Renal pelvis (tissue), 4 donors: ENCODE measurements around the gene KLHL14. TPM values are rescaled to one million over a fixed set of nuclear protein-coding genes. Genes with fewer than 3 reads are reported as not detected.

Experiments used
- DNase-seq: peaks from one replicate; pipeline ENCODE4 v3.0.0-alpha.2; 2013
- polyA plus RNA-seq, 3 donors: library from polyadenylated mRNA; unstranded; fragments of 120-200 nt; gene quantifications; one replicate each; pipeline ENCODE4 v1.2.1, GENCODE V29; 2013; ENCODE audit not compliant: insufficient read length in 3 of 3

Gene KLHL14
- polyA plus RNA-seq, 3 donors: 27.4 to 30.4 (median 29.1) TPM

GRCh38 chr18:32771871-32772580, 797 bp downstream of the KLHL14 start:
- DNase-seq: peak; percentile 57

GRCh38 chr18:32771169-32771751, 1.6 kb downstream of the KLHL14 start:
- peak; percentile 30 for DNase-seq

- DNase-seq: no peak
Measured at GRCh38 chr18:32770666-32771168, 2.1 kb downstream of the KLHL14 start.

GRCh38 chr18:32770054-32770665, 2.7 kb downstream of the KLHL14 start:
- DNase-seq: peak; percentile 16

- peak; percentile 46 for DNase-seq
Measured at GRCh38 chr18:32769586-32770053, 3.2 kb downstream of the KLHL14 start.

GRCh38 chr18:32769071-32769585, 3.7 kb downstream of the KLHL14 start:
- peak; percentile 24 for DNase-seq

- DNase-seq: peak; percentile 51
Measured at GRCh38 chr18:32767400-32767799, 5.4 kb downstream of the KLHL14 start.

GRCh38 chr18:32764611-32765244, 8.1 kb downstream of the KLHL14 start:
- DNase-seq: no peak

GRCh38 chr18:32763293-32763692, 9.5 kb downstream of the KLHL14 start:
- DNase-seq: no peak

- no peak for DNase-seq
Measured at GRCh38 chr18:32761231-32761630, 11.6 kb downstream of the KLHL14 start.

GRCh38 chr18:32760391-32760790, 12.4 kb downstream of the KLHL14 start:
- DNase-seq: no peak

GRCh38 chr18:32759611-32760167, 13.1 kb downstream of the KLHL14 start:
- DNase-seq: no peak

- DNase-seq: no peak
Measured at GRCh38 chr18:32754508-32755263, 18.1 kb downstream of the KLHL14 start.

GRCh38 chr18:32753656-32754260, 19.1 kb downstream of the KLHL14 start:
- DNase-seq: no peak

- no peak for DNase-seq
Measured at GRCh38 chr18:32750328-32750727, 22.5 kb downstream of the KLHL14 start.

- DNase-seq: no peak
Measured at GRCh38 chr18:32749809-32750208, 23.0 kb downstream of the KLHL14 start.

GRCh38 chr18:32742579-32742978, 30.2 kb downstream of the KLHL14 start:
- no peak for DNase-seq

- no peak for DNase-seq
Measured at GRCh38 chr18:32735781-32736180, 37.0 kb downstream of the KLHL14 start.

- DNase-seq: no peak
Measured at GRCh38 chr18:32734442-32734841, 38.4 kb downstream of the KLHL14 start.

- no peak for DNase-seq
Measured at GRCh38 chr18:32732165-32732564, 40.7 kb downstream of the KLHL14 start.
